Ovary (tissue), 10 donors: ENCODE measurements around the gene HTR3A. TPM values are rescaled to one million over a fixed set of nuclear protein-coding genes. Genes with fewer than 3 reads are reported as not detected.
"Not testable (repeated sequence)": the region's sequence is repeated elsewhere in the genome, so short reads cannot be mapped to it uniquely, and the experiment has no call there.

Source experiments
- DNase-seq, 5 donors: peaks; one replicate each; pipeline ENCODE4 v3.0.0-alpha.2; 2019 to 2020
- H3K27ac ChIP-seq, 2 donors: fragments of 200-600 bp; one replicate each; pipeline versions ENCODE4 v1.5.1 to v1.8.0; 2019 to 2022
- H3K27me3 ChIP-seq: fragments of 200-600 bp; one replicate; pipeline ENCODE4 v1.8.0; 2022
- H3K36me3 ChIP-seq: fragments of 200-600 bp; sonication (generic); one replicate; pipeline ENCODE4 v1.5.1; 2019
- H3K4me1 ChIP-seq: one replicate; pipeline ENCODE4 v1.8.1; 2013; ENCODE audit warnings: mild to moderate bottlenecking, moderate library complexity; ENCODE audit not compliant: insufficient read depth
- H3K4me3 ChIP-seq: fragments of 200-600 bp; sonication (generic); one replicate; pipeline ENCODE4 v1.5.1; 2017
- H3K9me3 ChIP-seq, 2 donors: fragments of 200-600 bp in 1 of 2; sonication (generic) in 1 of 2; one replicate each; pipeline versions ENCODE4 v1.5.1 to v1.8.1; 2013 to 2019; ENCODE audit warnings: mild to moderate bottlenecking in 1 of 2, moderate library complexity in 1 of 2
- EP300 ChIP-seq: sonication (generic); formaldehyde crosslinking; IDR thresholded peaks from one replicate; pipeline ENCODE4 v1.6.1; 2017; ENCODE audit warnings: antibody characterized with exemption
- POLR2A ChIP-seq: fragments of 450-650 bp; IDR thresholded peaks from one replicate; pipeline ENCODE4 v1.6.1; 2017; ENCODE audit warnings: antibody characterized with exemption, mild to moderate bottlenecking, moderate library complexity
- WGBS, 3 donors: extraction: QIAGEN DNeasy Blood & Tissue Kit in 1 of 3; methylation state at CpG; one replicate each; pipeline versions ENCODE4 v1.1.5 to v1.1.7; 2013 to 2017; 5-methylcytosine and 5-hydroxymethylcytosine counted together
- intact Hi-C, 4 donors: fragments of 100-400 bp; cut with DNase I; formaldehyde crosslinking; loops; one replicate each; pipeline versions ENCODE4 v1.11.0 to v1.15.1; 2022 to 2023
- long read RNA-seq, 3 donors: library from polyadenylated mRNA in 2 of 3; unstranded in 2 of 3; transcript quantifications; one replicate each; pipeline ENCODE4 v2.0.0 and lab custom pipeline, GENCODE V29; 2021 to 2026
- polyA plus RNA-seq, 2 donors: library from polyadenylated mRNA; stranded (reverse); fragments of 200-250 nt in 1 of 2; fragments of 350-450 nt in 1 of 2; fragmentation: Illumina TruSeq in 1 of 2; extraction: RNeasy Lipid Tissue Mini Kit (QIAGEN cat#74804) in 1 of 2; gene quantifications; one replicate each; pipeline ENCODE4 v1.2.3, GENCODE V29; 2013 to 2014
- total RNA-seq, 7 donors: library from RNA; depleted of rRNA in 2 of 7; stranded (reverse); fragments of >200 nt in 2 of 7; fragmentation: NEBNext Ultra II Directional in 3 of 7; extraction: Animal tissue kit (Norgen Biotek cat#: 25700) in 3 of 7; gene quantifications; one replicate each; pipeline versions ENCODE4 v1.1.0 to v1.2.4, GENCODE V29; 2016 to 2023
- TF ChIP-seq, protein P1 (sequence below), 3 donors: fragments of 450-650 bp in 2 of 3; fragments of 200-600 bp in 1 of 3; IDR thresholded peaks; one replicate each; pipeline versions ENCODE4 v1.5.1 to v1.8.0; 2016 to 2022; ENCODE audit warnings: antibody characterized with exemption in 3 of 3, mild to moderate bottlenecking in 1 of 3
- donor health status: DM: no; HTN: no; CAD: no; lungs with moderate emphysema.
- donor health status: DM: no; HTN: no; CAD: no.
- donor health status: Bipolar disorder and iron deficiency.
- donor health status: DM: yes; HTN: yes; CAD: no.
- donor health status: DM: no; HTN: no; CAD: no.
- donor health status: DM: yes; HTN: yes; CAD: no.

HTR3A gene
- total RNA-seq (not detected), polyA plus RNA-seq (not detected)
- long read RNA-seq, donor 1: 0 reads
- long read RNA-seq, donor 2: 0 reads
- long read RNA-seq, donor 3: 0 reads

- Histone ChIP-seq H3K27ac (no peak within 1 kb of the TSS), H3K27me3 (no peaks in the 10 kb centered on the region), H3K9me3 (no peaks in the 10 kb centered on the region), H3K4me3 (no peak within 1 kb of the TSS), H3K36me3 (no peaks in the 10 kb centered on the region), H3K4me1 (peaks cover 2% of the 10 kb centered on the region)
- intact Hi-C loops: no loop called here
- TF ChIP-seq, protein P1, sequence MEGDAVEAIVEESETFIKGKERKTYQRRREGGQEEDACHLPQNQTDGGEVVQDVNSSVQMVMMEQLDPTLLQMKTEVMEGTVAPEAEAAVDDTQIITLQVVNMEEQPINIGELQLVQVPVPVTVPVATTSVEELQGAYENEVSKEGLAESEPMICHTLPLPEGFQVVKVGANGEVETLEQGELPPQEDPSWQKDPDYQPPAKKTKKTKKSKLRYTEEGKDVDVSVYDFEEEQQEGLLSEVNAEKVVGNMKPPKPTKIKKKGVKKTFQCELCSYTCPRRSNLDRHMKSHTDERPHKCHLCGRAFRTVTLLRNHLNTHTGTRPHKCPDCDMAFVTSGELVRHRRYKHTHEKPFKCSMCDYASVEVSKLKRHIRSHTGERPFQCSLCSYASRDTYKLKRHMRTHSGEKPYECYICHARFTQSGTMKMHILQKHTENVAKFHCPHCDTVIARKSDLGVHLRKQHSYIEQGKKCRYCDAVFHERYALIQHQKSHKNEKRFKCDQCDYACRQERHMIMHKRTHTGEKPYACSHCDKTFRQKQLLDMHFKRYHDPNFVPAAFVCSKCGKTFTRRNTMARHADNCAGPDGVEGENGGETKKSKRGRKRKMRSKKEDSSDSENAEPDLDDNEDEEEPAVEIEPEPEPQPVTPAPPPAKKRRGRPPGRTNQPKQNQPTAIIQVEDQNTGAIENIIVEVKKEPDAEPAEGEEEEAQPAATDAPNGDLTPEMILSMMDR (IDR thresholded peaks at IDR 0.05): no peak
- TF ChIP-seq EP300: no peak
- 9 to 11% (median 11%) methylated on average over 12 of the region's 12 CpGs for WGBS, 3 donors
- DNase-seq: peak; percentile 14 to 36 (median 29)
Observed at GRCh38 chr11:113974741-113975470, at the start of gene HTR3A. Gene HTR3A (plus strand): TSS chr11:113975108. CDS start chr11:113975326, 218 bp downstream.

DNA sequence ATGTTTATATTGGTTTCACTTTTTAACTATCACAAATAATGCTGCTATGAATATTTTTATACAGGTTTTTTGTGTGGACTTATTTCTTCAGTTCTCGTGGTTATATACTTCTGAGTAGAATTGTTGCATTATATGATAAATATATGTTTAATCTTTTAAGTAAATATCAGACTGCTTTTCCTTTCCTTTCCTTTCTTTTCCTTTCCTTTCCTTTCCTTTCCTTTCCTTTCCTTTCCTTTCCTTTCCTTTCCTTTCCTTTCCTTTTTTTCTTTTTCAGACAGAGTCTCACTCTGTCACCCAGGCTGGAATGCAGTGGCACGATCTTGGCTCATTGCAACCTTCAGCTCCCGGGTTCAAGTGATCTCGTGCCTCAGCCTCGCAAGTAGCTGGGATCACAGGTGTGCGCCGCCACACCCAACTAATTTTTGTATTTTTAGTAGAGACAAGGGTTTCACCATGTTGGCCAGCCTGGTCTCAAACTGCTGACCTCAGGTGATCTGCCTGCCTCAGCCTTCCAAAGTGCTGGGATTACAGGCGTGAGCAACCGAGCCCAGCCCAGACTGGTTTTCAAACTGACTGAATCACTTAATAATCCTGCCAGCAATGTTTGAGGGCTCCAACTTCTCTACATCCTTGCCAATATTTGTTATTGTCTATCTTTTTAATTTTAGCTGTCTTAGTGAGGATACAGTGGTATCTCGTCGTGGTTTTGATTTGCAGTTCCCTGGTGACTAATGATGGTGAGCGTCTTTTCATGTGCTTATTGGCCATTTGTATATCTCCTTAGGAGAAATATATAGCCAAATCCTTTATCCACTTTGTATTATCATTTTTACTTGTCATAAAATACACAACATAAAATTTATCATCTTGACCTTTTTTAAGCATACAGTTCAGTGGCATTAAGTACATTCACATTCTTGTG, 48.4 kb upstream of the HTR3A start:
- intact Hi-C loops: no loop called here
- Histone ChIP-seq H3K9me3 (no peaks in the 10 kb centered on the region), H3K27me3 (no peaks in the 10 kb centered on the region), H3K36me3 (no peaks in the 10 kb centered on the region), H3K27ac (no peak overlapping the region), H3K4me3 (no peak overlapping the region), H3K4me1 (no peaks in the 10 kb centered on the region)
- whole genome bisulfite sequencing, 3 donors: 56 to 57% (median 57%) methylated on average over 12 of the region's 12 CpGs
- no peak for DNase-seq
- TF ChIP-seq POLR2A: no peak
- TF ChIP-seq, protein P1 (IDR thresholded peaks at IDR 0.05): no peak
- no peak for TF ChIP-seq EP300

GRCh38 chr11:113928311-113928710, 46.6 kb upstream of the HTR3A start:
- no peak overlapping the region for H3K4me3 ChIP-seq
- no peaks in the 10 kb centered on the region for H3K27me3 ChIP-seq
- 74 to 90% (median 88%) methylated on average over 4 to 5 of the region's 5 CpGs for WGBS, 3 donors
- TF ChIP-seq POLR2A: no peak
- TF ChIP-seq, protein P1 (IDR thresholded peaks at IDR 0.05): no peak
- no peak for TF ChIP-seq EP300
- intact Hi-C loops: no loop called here
- no peak for DNase-seq
- no peaks in the 10 kb centered on the region for H3K9me3 ChIP-seq
- H3K27ac ChIP-seq: no peak overlapping the region
- H3K4me1 ChIP-seq: no peaks in the 10 kb centered on the region
- no peaks in the 10 kb centered on the region for H3K36me3 ChIP-seq

GRCh38 chr11:113932788-113933187, 42.1 kb upstream of the HTR3A start:
- no peak for TF ChIP-seq POLR2A
- TF ChIP-seq EP300: no peak
- TF ChIP-seq, protein P1 (IDR thresholded peaks at IDR 0.05): no peak
- no peak for DNase-seq
- H3K36me3 ChIP-seq: no peaks in the 10 kb centered on the region
- no peak overlapping the region for H3K27ac ChIP-seq
- no peak overlapping the region for H3K4me3 ChIP-seq
- intact Hi-C loops: no loop called here
- WGBS, 3 donors: 62 to 73% (median 72%) methylated on average over 7 of the region's 7 CpGs
- H3K4me1 ChIP-seq: no peaks in the 10 kb centered on the region
- no peaks in the 10 kb centered on the region for H3K9me3 ChIP-seq
- H3K27me3 ChIP-seq: no peaks in the 10 kb centered on the region

GRCh38 chr11:113934193-113934592, 40.7 kb upstream of the HTR3A start:
- 89 to 94% (median 93%) methylated on average over 3 of the region's 3 CpGs for WGBS, 3 donors
- H3K4me3 ChIP-seq, intact Hi-C loops, H3K36me3 ChIP-seq, H3K27ac ChIP-seq, H3K27me3 ChIP-seq, DNase-seq, H3K9me3 ChIP-seq, H3K4me1 ChIP-seq: not testable (repeated sequence)
